HEK293T (cell line): ENCODE results near the gene CMTM6.

Experiments
- CTCF ChIA-PET: fragments of 350-600 bp; formaldehyde crosslinking; extraction: SDS; loops from one replicate; lab custom pipeline; 2021; ENCODE audit warnings: antibody characterized with exemption, inconsistent platforms; lab: Yijun Ruan, JAX
- POLR2A ChIA-PET: fragments of 350-600 bp; formaldehyde crosslinking; extraction: SDS; loops from one replicate; lab custom pipeline; 2020; ENCODE audit warnings: antibody characterized with exemption, inconsistent platforms; lab: Yijun Ruan, JAX
- DNase-seq: peaks from one replicate; pipeline ENCODE4 v3.0.0; 2012; ENCODE audit warnings: mixed read lengths; ENCODE audit errors: extremely low spot score
- ARNT ChIP-seq: fragments of 450-650 bp; IDR thresholded peaks from 2 replicates; pipeline ENCODE4 v1.6.1; 2017; ENCODE audit warnings: mild to moderate bottlenecking
- BHLHE40 ChIP-seq: fragments of 450-650 bp; IDR thresholded peaks from 2 replicates; pipeline ENCODE4 v1.6.1; 2016; ENCODE audit warnings: mild to moderate bottlenecking, moderate library complexity, borderline replicate concordance
- CTBP1 ChIP-seq: fragments of 450-650 bp; IDR thresholded peaks from 2 replicates; pipeline ENCODE4 v1.6.1; 2016; ENCODE audit warnings: borderline replicate concordance
- ELF4 ChIP-seq: fragments of 450-650 bp; IDR thresholded peaks from 2 replicates; pipeline ENCODE4 v1.6.1; 2017; ENCODE audit warnings: antibody characterized with exemption
- FOXA1 ChIP-seq: fragments of 450-650 bp; IDR thresholded peaks from 2 replicates; pipeline ENCODE4 v1.6.1; 2016; ENCODE audit warnings: mild to moderate bottlenecking
- FOXK2 ChIP-seq: fragments of 450-650 bp; IDR thresholded peaks from 2 replicates; pipeline ENCODE4 v1.6.1; 2016; ENCODE audit warnings: mild to moderate bottlenecking
- FOXM1 ChIP-seq: fragments of 450-650 bp; IDR thresholded peaks from 2 replicates; pipeline ENCODE4 v1.6.1; 2017; ENCODE audit warnings: mild to moderate bottlenecking, borderline replicate concordance
- HDGF ChIP-seq: fragments of 450-650 bp; IDR thresholded peaks from 2 replicates; pipeline ENCODE4 v1.6.1; 2017; ENCODE audit warnings: antibody characterized with exemption, borderline replicate concordance
- L3MBTL2 ChIP-seq: fragments of 450-650 bp; conservative IDR thresholded peaks from 2 replicates; pipeline ENCODE4 v1.6.1; 2016; ENCODE audit warnings: mild to moderate bottlenecking
- LEF1 ChIP-seq: fragments of 450-650 bp; IDR thresholded peaks from 2 replicates; pipeline ENCODE4 v1.6.1; 2017; ENCODE audit warnings: mild to moderate bottlenecking, borderline replicate concordance
- NFRKB ChIP-seq: fragments of 450-650 bp; IDR thresholded peaks from 2 replicates; pipeline ENCODE4 v1.6.1; 2016; ENCODE audit warnings: mild to moderate bottlenecking, moderate library complexity
- PKNOX1 ChIP-seq: fragments of 450-650 bp; IDR thresholded peaks from 2 replicates; pipeline ENCODE4 v1.6.1; 2016
- SP1 ChIP-seq: fragments of 450-650 bp; IDR thresholded peaks from 2 replicates; pipeline ENCODE4 v1.6.1; 2017
- SUZ12 ChIP-seq: fragments of 450-650 bp; IDR thresholded peaks from 2 replicates; pipeline ENCODE4 v1.6.1; 2016; ENCODE audit warnings: mild to moderate bottlenecking
- TARDBP ChIP-seq: fragments of 450-650 bp; IDR thresholded peaks from 2 replicates; pipeline ENCODE4 v1.6.1; 2016
- ZNF384 ChIP-seq: fragments of 450-650 bp; IDR thresholded peaks from 2 replicates; pipeline ENCODE4 v1.6.1; 2016

The CMTM6 gene

DNA sequence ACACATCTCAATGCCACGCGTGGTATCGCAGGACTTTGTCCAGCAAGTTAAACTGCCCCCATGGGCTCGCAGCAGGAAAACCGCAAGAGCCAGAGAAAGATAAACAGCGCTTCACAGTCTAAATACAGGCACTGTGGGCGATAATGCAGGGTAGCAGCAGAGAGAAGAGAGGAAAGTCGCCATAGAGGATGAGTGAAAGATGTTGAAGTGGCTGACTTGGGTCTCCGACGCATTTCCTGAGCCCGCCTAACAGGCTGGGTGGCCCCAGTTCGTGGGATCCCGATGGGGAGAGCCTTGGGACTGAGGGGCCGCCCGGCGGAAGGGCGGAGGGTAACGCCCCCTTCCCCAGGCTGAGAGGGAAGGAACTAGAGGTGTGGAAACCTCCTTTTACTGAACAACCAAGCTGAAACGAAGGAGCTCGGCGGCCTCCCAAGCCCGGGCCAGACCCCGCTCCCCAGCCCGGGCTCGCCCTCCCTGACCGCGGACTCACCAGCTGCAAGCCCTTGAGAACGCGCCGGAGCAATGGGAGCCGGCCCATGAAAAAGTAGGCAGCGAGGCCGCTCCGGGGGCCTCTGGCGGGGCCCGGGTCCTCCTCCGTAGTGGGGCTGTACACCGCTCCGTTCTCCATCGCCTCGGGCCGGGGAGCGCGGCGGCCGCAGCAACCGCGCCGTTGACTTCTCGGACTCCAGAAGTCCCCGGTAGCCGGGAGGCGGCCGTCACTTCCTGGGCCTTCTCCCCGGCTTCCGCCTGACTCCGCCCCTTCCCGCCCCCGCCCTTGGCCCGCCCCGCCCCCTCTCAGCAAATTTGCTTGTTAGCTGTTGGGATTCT lies at the start of gene CMTM6:
TSS of gene CMTM6 (minus strand) at position 735 of the 828 bp plus-strand sequence. CDS start at position 628, 107 bp downstream.
- ChIA-PET POLR2A (no interaction called here), CTCF (no interaction called here)
- DNase-seq, result peak; percentile 94
- peak; percentile 13; the same call in 1 of the 2 replicates for TF ChIP-seq ELF4
- no peak for TF ChIP-seq ARNT
- TF ChIP-seq FOXK2, result no peak

GRCh38 chr3:32552013-32552412 lies 49.4 kb upstream of the CMTM6 start:
- no peak for TF ChIP-seq FOXM1
- POLR2A ChIA-PET, result no interaction called here
- CTCF ChIA-PET, result no interaction called here
- no peak for DNase-seq

- ChIA-PET CTCF (no interaction called here), POLR2A (no interaction called here)
- no peak for TF ChIP-seq SUZ12
- no peak for TF ChIP-seq PKNOX1
- TF ChIP-seq SP1, result no peak
- no peak for TF ChIP-seq FOXM1
- TF ChIP-seq CTBP1, result no peak
- no peak for TF ChIP-seq TARDBP
- no peak for TF ChIP-seq ZNF384
- TF ChIP-seq FOXA1, result no peak
- no peak for TF ChIP-seq ARNT
- no peak for TF ChIP-seq HDGF
- TF ChIP-seq BHLHE40, result no peak
- no peak for TF ChIP-seq L3MBTL2
- TF ChIP-seq LEF1, result no peak
- no peak for TF ChIP-seq FOXK2
- TF ChIP-seq NFRKB, result no peak
- TF ChIP-seq ELF4, result no peak
- no peak for DNase-seq
Measured at GRCh38 chr3:32551496-32551895, 48.8 kb upstream of the CMTM6 start.

DNA sequence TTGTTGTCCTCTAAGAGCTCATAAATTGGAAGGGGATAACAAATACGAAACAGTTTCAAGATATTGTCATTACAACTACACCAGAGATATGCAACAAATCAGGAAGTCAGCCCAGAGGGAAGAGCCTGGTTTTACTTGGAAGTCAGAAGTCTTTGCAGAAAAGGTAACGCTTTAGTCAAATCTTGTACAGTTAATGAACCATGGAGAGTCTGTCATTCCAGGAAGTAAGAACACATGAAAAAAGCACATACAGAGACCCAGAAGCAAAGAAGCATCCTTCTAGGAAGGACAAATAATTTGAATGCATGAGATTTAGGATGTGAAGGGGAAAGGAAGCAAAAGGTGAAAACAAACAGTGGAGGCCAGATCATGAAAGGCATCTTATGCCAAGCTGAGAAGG lies 48.4 kb upstream of the CMTM6 start:
- ChIA-PET POLR2A (no interaction called here), CTCF (no interaction called here)
- DNase-seq, result no peak
- TF ChIP-seq FOXK2 (no peak), FOXA1 (no peak), CTBP1 (no peak), SP1 (no peak), PKNOX1 (no peak), LEF1 (no peak), SUZ12 (no peak), NFRKB (no peak)

- ChIA-PET CTCF (no interaction called here), POLR2A (no interaction called here)
- DNase-seq, result no peak
- no peak for TF ChIP-seq LEF1
- TF ChIP-seq SUZ12, result no peak
- no peak for TF ChIP-seq NFRKB
- no peak for TF ChIP-seq ARNT
- no peak for TF ChIP-seq BHLHE40
- TF ChIP-seq ZNF384, result no peak
- TF ChIP-seq FOXK2, result no peak
- TF ChIP-seq SP1, result no peak
- TF ChIP-seq CTBP1, result no peak
Measured at GRCh38 chr3:32545305-32545704, 42.7 kb upstream of the CMTM6 start.

DNA sequence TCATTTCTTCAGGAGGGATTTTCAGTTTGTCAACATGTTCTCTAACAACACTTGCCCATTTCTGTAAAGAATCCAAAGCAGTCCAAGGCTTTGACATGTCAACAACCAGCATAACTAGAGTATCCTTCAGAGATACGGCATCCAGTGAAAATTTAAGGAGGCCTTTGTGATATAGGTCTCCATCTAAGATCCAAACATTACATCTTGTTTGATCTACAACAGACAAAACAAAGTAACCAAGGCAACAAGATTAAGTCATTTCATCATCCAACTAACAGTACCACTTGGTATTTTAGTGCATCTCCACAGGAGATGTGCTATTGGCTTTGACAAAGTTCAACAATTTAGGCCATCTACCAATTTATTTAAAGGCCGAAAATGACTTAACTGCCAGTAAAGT lies 42.2 kb upstream of the CMTM6 start:
- TF ChIP-seq SP1, result no peak
- TF ChIP-seq CTBP1, result no peak
- TF ChIP-seq NFRKB, result no peak
- TF ChIP-seq FOXK2, result no peak
- TF ChIP-seq FOXA1, result no peak
- no peak for TF ChIP-seq L3MBTL2
- TF ChIP-seq LEF1, result no peak
- TF ChIP-seq ELF4, result no peak
- no peak for TF ChIP-seq TARDBP
- no peak for TF ChIP-seq SUZ12
- TF ChIP-seq FOXM1, result no peak
- no peak for TF ChIP-seq PKNOX1
- TF ChIP-seq BHLHE40, result no peak
- TF ChIP-seq ARNT, result no peak
- no peak for TF ChIP-seq ZNF384
- no peak for TF ChIP-seq HDGF
- ChIA-PET POLR2A (no interaction called here), CTCF (no interaction called here)
- no peak for DNase-seq

DNA sequence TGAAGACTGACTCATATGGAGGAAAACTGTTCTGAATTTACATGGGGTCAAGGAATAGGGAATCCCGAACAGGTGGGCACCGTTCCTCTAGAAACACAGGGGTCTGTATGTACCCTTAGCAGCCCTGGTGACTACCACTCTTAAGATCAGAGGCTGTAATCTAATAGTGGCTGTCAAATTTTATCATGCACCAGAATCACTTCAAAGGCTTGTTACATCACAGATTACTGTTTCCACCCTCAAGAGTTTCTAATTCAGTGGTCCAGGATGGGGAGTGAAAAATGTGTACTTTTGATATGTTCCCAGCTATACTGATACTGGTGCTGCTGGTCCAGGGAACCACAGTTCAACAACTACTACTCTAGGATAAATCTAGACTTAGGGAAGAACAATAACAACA lies 40.2 kb upstream of the CMTM6 start:
- CTCF ChIA-PET, result no interaction called here
- POLR2A ChIA-PET, result no interaction called here
- TF ChIP-seq SUZ12 (no peak), ARNT (no peak), HDGF (no peak), FOXA1 (no peak), FOXM1 (no peak), ZNF384 (no peak), LEF1 (no peak), NFRKB (no peak), FOXK2 (no peak), L3MBTL2 (no peak), PKNOX1 (no peak), TARDBP (no peak), BHLHE40 (no peak), CTBP1 (no peak)
- no peak for DNase-seq
